WTC11 (cell line): ENCODE measurements around the gene UHMK1. TPM values are rescaled to one million over a fixed set of nuclear protein-coding genes. Genes with fewer than 3 reads are reported as not detected.

Experiments used
- ATAC-seq: fragments of 200-7000 bp; cut with Tn5 transposase; 2 replicates; pipeline ENCODE4 v1.10.0; 2021; ENCODE audit warnings: mild to moderate bottlenecking, moderate library complexity
- CTCF ChIA-PET: fragments of 300-600 bp; sonication (Branson Sonifier 250); formaldehyde crosslinking; loops from one replicate; lab custom pipeline; 2021; ENCODE audit warnings: antibody characterized with exemption; lab: Charles Lee
- POLR2A ChIA-PET: fragments of 350-600 bp; sonication (Branson Sonifier 250); formaldehyde crosslinking; loops from one replicate; lab custom pipeline; 2021; ENCODE audit warnings: antibody characterized with exemption; lab: Charles Lee
- DNase-seq: peaks from one replicate; pipeline ENCODE4 v3.0.0; 2021; ENCODE audit warnings: low spot score
- H3K27ac Mint-ChIP-seq: 2 replicates; pipeline ENCODE4 v1.8.0; 2021; ENCODE audit warnings: mixed read lengths
- H3K27me3 Mint-ChIP-seq: 2 replicates; pipeline ENCODE4 v1.8.0; 2021; ENCODE audit warnings: low read depth, mild to moderate bottlenecking, moderate library complexity, mixed read lengths
- H3K36me3 Mint-ChIP-seq: 2 replicates; pipeline ENCODE4 v1.8.0; 2021; ENCODE audit warnings: mixed read lengths
- H3K4me1 Mint-ChIP-seq: 2 replicates; pipeline ENCODE4 v1.8.0; 2022; ENCODE audit warnings: mixed read lengths
- H3K4me3 Mint-ChIP-seq: 2 replicates; pipeline ENCODE4 v1.8.0; 2021; ENCODE audit warnings: mild to moderate bottlenecking, moderate library complexity, mixed read lengths
- H3K9me3 Mint-ChIP-seq: 2 replicates; pipeline ENCODE4 v1.8.0; 2021; ENCODE audit warnings: mixed read lengths
- ESRRA ChIP-seq: sonication (generic); formaldehyde crosslinking; IDR thresholded peaks from 2 replicates; pipeline ENCODE4 v1.8.1; 2022; ENCODE audit warnings: mild to moderate bottlenecking, missing genetic modification reagents, borderline replicate concordance
- ETV6 ChIP-seq: sonication (generic); formaldehyde crosslinking; IDR thresholded peaks from 2 replicates; pipeline ENCODE4 v1.8.1; 2022; ENCODE audit warnings: mild to moderate bottlenecking, missing genetic modification reagents
- FOXP1 ChIP-seq: sonication (generic); formaldehyde crosslinking; IDR thresholded peaks from 2 replicates; pipeline ENCODE4 v1.8.0; 2022; ENCODE audit warnings: missing genetic modification reagents, mild to moderate bottlenecking, moderate library complexity, borderline replicate concordance
- GABPB1 ChIP-seq: sonication (generic); formaldehyde crosslinking; IDR thresholded peaks from 2 replicates; pipeline ENCODE4 v1.8.1; 2023; ENCODE audit warnings: mild to moderate bottlenecking, missing genetic modification reagents
- NFYB ChIP-seq: sonication (generic); formaldehyde crosslinking; conservative IDR thresholded peaks from 2 replicates; pipeline ENCODE4 v1.8.0; 2022; ENCODE audit warnings: low read depth, missing genetic modification reagents
- RELA ChIP-seq: sonication (generic); formaldehyde crosslinking; IDR thresholded peaks from 2 replicates; pipeline ENCODE4 v1.8.1; 2022; ENCODE audit warnings: missing genetic modification reagents, mild to moderate bottlenecking, borderline replicate concordance
- SMAD3 ChIP-seq: sonication (generic); formaldehyde crosslinking; IDR thresholded peaks from 2 replicates; pipeline ENCODE4 v1.8.0; 2022; ENCODE audit warnings: missing genetic modification reagents, mild to moderate bottlenecking, borderline replicate concordance
- SP1 ChIP-seq: sonication (generic); formaldehyde crosslinking; conservative IDR thresholded peaks from 2 replicates; pipeline ENCODE4 v1.8.1; 2022; ENCODE audit warnings: missing genetic modification reagents
- TCF7 ChIP-seq: sonication (generic); formaldehyde crosslinking; IDR thresholded peaks from 2 replicates; pipeline ENCODE4 v1.8.0; 2022; ENCODE audit warnings: mild to moderate bottlenecking, low read depth, missing genetic modification reagents, moderate library complexity
- ZBTB21 ChIP-seq: sonication (generic); formaldehyde crosslinking; IDR thresholded peaks from 2 replicates; pipeline ENCODE4 v1.8.1; 2023; ENCODE audit warnings: mild to moderate bottlenecking, missing genetic modification reagents, borderline replicate concordance
- ZNF121 ChIP-seq: sonication (generic); formaldehyde crosslinking; IDR thresholded peaks from 2 replicates; pipeline ENCODE4 v1.8.0; 2023; ENCODE audit warnings: missing genetic modification reagents
- ZNF423 ChIP-seq: fragments of 250-450 bp; sonication (Bioruptor Pico); IDR thresholded peaks from 2 replicates; pipeline ENCODE4 v2.1.2; 2022; ENCODE audit warnings: mild to moderate bottlenecking, moderate library complexity
- total RNA-seq: library from RNA; stranded (reverse); gene quantifications from 3 replicates; pipeline ENCODE4 v1.2.3, GENCODE V29; 2021
- TF ChIP-seq, protein P1 (sequence below): sonication (generic); formaldehyde crosslinking; IDR thresholded peaks from 2 replicates; pipeline ENCODE4 v1.8.1; 2022; ENCODE audit warnings: low read depth, mild to moderate bottlenecking, moderate library complexity, missing genetic modification reagents, borderline replicate concordance
- TF ChIP-seq, protein P2 (sequence below): sonication (generic); formaldehyde crosslinking; conservative IDR thresholded peaks from 2 replicates; pipeline ENCODE4 v1.8.1; 2022; ENCODE audit warnings: mild to moderate bottlenecking, missing genetic modification reagents
- TF ChIP-seq, protein P3 (sequence below): sonication (generic); formaldehyde crosslinking; IDR thresholded peaks from 2 replicates; pipeline ENCODE4 v1.8.1; 2022; ENCODE audit warnings: mild to moderate bottlenecking, missing genetic modification reagents, moderate library complexity, borderline replicate concordance
- TF ChIP-seq, protein P4 (sequence below): sonication (generic); formaldehyde crosslinking; IDR thresholded peaks from 2 replicates; pipeline ENCODE4 v1.8.0; 2022; ENCODE audit warnings: mild to moderate bottlenecking, missing genetic modification reagents
- TF ChIP-seq, protein P5 (sequence below): sonication (generic); formaldehyde crosslinking; IDR thresholded peaks from 2 replicates; pipeline ENCODE4 v1.8.0; 2022; ENCODE audit warnings: mild to moderate bottlenecking, missing genetic modification reagents
- TF ChIP-seq, protein P6 (sequence below): sonication (generic); formaldehyde crosslinking; IDR thresholded peaks from 2 replicates; pipeline ENCODE4 v1.8.0; 2023; ENCODE audit warnings: mild to moderate bottlenecking, missing genetic modification reagents

The UHMK1 gene
- total RNA-seq, 1 experiment from 2014 or later, result 20.0 TPM

DNA sequence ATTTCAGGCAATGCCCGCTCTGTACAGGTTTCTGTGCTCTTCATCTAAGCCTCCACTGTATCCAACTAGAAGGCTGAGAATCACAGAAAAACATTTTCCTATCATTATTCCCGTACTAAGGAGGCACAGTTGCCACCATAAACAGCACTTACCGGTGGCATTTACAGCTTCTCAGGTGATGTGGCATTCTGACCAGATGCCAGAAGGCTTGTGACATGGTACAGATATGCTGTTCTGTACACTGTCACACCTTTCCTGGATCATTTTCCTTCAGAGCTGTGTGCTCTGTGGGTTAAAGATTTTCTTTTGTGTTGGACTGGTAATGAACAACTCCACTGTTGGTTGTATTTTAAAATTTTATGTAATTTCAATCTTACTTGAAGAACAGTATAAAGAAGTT, 59.9 kb downstream of the UHMK1 start:
- Mint-ChIP-seq H3K27ac (no peak overlapping the region), H3K4me1 (peaks cover 18% of the 10 kb centered on the region), H3K36me3 (no peaks in the 10 kb centered on the region), H3K4me3 (no peak overlapping the region), H3K9me3 (no peaks in the 10 kb centered on the region), H3K27me3 (peaks cover 8% of the 10 kb centered on the region)
- CTCF ChIA-PET, result no interaction called here
- ATAC-seq, result no peak
- no peak for DNase-seq
- TF ChIP-seq, protein P1, sequence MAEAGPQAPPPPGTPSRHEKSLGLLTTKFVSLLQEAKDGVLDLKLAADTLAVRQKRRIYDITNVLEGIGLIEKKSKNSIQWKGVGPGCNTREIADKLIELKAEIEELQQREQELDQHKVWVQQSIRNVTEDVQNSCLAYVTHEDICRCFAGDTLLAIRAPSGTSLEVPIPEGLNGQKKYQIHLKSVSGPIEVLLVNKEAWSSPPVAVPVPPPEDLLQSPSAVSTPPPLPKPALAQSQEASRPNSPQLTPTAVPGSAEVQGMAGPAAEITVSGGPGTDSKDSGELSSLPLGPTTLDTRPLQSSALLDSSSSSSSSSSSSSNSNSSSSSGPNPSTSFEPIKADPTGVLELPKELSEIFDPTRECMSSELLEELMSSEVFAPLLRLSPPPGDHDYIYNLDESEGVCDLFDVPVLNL (CRISPR knock-in tag), result no peak
- TF ChIP-seq, protein P2, sequence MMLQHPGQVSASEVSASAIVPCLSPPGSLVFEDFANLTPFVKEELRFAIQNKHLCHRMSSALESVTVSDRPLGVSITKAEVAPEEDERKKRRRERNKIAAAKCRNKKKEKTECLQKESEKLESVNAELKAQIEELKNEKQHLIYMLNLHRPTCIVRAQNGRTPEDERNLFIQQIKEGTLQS (CRISPR knock-in tag), result no peak
- TF ChIP-seq ZBTB21, result no peak
- TF ChIP-seq, protein P3, sequence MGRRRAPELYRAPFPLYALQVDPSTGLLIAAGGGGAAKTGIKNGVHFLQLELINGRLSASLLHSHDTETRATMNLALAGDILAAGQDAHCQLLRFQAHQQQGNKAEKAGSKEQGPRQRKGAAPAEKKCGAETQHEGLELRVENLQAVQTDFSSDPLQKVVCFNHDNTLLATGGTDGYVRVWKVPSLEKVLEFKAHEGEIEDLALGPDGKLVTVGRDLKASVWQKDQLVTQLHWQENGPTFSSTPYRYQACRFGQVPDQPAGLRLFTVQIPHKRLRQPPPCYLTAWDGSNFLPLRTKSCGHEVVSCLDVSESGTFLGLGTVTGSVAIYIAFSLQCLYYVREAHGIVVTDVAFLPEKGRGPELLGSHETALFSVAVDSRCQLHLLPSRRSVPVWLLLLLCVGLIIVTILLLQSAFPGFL (CRISPR knock-in tag), result no peak
- TF ChIP-seq RELA, result no peak
- TF ChIP-seq NFYB (CRISPR knock-in tag), result no peak
- TF ChIP-seq SP1, result no peak
- POLR2A ChIA-PET, result no interaction called here

DNA sequence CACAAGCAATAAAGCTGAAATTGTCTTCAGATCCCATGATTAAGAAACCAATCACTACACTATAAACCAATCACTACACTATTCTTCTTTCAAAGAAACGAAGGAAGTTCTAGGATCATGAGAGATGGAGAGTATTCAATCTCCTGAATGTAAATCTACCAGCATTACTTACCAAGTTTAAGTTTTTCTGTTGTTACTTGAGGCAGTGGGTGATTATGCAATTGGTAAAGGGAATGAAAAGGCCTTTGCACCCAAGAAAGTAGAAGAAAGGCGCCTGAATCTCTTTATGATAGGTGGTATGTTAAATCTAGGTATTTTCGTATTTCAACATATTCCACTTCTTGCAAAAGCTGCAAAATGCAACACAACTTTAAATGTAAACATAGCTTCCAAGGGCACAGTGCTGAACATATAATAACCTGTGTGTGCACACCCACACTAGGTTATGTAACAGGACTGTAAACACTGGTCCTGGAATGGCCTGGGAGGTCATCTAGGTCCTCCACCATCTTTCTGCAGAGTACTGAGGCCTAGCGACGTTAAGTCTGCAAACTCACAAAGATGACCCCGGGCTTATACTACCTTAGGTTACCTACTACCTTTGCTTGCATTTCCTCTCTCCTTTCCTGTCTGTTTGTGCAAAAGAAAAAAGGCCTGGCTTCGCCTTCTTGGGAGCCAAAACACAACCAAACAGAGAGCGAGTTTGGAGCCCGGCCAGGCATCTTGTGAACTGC, 62.9 kb downstream of the UHMK1 start:
- Mint-ChIP-seq H3K4me3 (peak overlapping the region; percentile 85), H3K27ac (peak overlapping the region; percentile 95), H3K36me3 (no peaks in the 10 kb centered on the region), H3K27me3 (peaks cover 9% of the 10 kb centered on the region), H3K9me3 (no peaks in the 10 kb centered on the region), H3K4me1 (peaks cover 23% of the 10 kb centered on the region)
- TF ChIP-seq GABPB1 (CRISPR knock-in tag) (peak; percentile 81), ZNF121 (CRISPR knock-in tag) (no peak)
- CTCF ChIA-PET, result no interaction called here
- ATAC-seq, result no peak; the same call in 1 of the 2 replicates
- POLR2A ChIA-PET, result no interaction called here
- no peak for DNase-seq

DNA sequence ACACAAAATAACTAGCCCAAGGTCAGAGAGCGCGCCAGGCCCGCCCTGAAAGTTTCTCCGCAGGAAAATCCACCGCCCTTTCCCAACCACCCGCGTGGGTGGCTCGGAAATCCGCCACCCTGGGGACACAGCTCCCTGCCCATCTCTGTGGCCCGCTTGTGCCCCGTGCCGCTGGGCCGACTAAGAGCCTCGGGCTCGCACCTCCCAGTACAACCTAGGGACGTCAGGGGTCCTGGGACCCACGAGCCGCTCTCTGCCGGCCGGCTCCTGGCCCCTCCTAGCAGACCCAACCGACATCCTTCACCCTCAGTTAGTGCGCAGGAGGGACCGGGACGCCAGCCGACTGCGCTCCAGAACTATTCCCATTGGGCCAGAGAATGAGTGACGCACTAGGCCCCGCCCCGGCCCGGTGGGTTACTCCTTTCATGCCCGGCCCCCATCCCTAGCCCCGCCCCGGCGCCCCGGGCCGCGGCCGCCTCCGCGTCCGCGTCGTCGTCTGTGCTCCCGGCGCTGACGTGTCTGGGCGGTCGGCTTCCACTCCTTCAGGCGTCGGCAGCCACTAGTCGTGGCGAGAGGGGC, 63.5 kb downstream of the UHMK1 start:
- DNase-seq, result peak; percentile 98
- TF ChIP-seq NFYB (CRISPR knock-in tag) (peak; percentile 34; the same call in 1 of the 2 replicates), FOXP1 (CRISPR knock-in tag) (no peak), SP1 (peak; percentile 73; the same call in 1 of the 2 replicates), SMAD3 (no peak), ZNF423 (no peak), ETV6 (CRISPR knock-in tag) (no peak), ESRRA (CRISPR knock-in tag) (0 out of 2 replicates have a peak, but pooled peaks have one; percentile 40), TCF7 (CRISPR knock-in tag) (no peak)
- TF ChIP-seq, protein P4, sequence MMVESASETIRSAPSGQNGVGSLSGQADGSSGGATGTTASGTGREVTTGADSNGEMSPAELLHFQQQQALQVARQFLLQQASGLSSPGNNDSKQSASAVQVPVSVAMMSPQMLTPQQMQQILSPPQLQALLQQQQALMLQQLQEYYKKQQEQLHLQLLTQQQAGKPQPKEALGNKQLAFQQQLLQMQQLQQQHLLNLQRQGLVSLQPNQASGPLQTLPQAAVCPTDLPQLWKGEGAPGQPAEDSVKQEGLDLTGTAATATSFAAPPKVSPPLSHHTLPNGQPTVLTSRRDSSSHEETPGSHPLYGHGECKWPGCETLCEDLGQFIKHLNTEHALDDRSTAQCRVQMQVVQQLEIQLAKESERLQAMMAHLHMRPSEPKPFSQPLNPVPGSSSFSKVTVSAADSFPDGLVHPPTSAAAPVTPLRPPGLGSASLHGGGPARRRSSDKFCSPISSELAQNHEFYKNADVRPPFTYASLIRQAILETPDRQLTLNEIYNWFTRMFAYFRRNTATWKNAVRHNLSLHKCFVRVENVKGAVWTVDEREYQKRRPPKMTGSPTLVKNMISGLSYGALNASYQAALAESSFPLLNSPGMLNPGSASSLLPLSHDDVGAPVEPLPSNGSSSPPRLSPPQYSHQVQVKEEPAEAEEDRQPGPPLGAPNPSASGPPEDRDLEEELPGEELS (CRISPR knock-in tag), result no peak; the same call in 1 of the 2 replicates
- TF ChIP-seq, protein P5, sequence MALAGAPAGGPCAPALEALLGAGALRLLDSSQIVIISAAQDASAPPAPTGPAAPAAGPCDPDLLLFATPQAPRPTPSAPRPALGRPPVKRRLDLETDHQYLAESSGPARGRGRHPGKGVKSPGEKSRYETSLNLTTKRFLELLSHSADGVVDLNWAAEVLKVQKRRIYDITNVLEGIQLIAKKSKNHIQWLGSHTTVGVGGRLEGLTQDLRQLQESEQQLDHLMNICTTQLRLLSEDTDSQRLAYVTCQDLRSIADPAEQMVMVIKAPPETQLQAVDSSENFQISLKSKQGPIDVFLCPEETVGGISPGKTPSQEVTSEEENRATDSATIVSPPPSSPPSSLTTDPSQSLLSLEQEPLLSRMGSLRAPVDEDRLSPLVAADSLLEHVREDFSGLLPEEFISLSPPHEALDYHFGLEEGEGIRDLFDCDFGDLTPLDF (CRISPR knock-in tag), result no peak
- TF ChIP-seq, protein P6, sequence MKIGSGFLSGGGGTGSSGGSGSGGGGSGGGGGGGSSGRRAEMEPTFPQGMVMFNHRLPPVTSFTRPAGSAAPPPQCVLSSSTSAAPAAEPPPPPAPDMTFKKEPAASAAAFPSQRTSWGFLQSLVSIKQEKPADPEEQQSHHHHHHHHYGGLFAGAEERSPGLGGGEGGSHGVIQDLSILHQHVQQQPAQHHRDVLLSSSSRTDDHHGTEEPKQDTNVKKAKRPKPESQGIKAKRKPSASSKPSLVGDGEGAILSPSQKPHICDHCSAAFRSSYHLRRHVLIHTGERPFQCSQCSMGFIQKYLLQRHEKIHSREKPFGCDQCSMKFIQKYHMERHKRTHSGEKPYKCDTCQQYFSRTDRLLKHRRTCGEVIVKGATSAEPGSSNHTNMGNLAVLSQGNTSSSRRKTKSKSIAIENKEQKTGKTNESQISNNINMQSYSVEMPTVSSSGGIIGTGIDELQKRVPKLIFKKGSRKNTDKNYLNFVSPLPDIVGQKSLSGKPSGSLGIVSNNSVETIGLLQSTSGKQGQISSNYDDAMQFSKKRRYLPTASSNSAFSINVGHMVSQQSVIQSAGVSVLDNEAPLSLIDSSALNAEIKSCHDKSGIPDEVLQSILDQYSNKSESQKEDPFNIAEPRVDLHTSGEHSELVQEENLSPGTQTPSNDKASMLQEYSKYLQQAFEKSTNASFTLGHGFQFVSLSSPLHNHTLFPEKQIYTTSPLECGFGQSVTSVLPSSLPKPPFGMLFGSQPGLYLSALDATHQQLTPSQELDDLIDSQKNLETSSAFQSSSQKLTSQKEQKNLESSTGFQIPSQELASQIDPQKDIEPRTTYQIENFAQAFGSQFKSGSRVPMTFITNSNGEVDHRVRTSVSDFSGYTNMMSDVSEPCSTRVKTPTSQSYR, result no peak
- TF ChIP-seq, protein P1 (CRISPR knock-in tag), result no peak

More for the DNA sequence above, 63.5 kb downstream of the UHMK1 start:
- no peaks in the 10 kb centered on the region for H3K9me3 Mint-ChIP-seq
- H3K36me3 Mint-ChIP-seq, result peaks cover 3% of the 10 kb centered on the region; the same call in 1 of the 2 replicates
- ChIA-PET POLR2A (interaction anchor here (0.6 to 1.0 kb wide), 2 partner anchors 12 to 262 kb away, joined by 3 to 4 read pairs; no protein-coding TSS in a partner anchor), CTCF (no interaction called here)
- peaks cover 23% of the 10 kb centered on the region for H3K4me1 Mint-ChIP-seq
- H3K27me3 Mint-ChIP-seq, result peaks cover 9% of the 10 kb centered on the region
- peak overlapping the region; percentile 86 for H3K4me3 Mint-ChIP-seq
- peak overlapping the region; percentile 95 for H3K27ac Mint-ChIP-seq
- peak; percentile 97 for ATAC-seq
